OCI-LY3 (cell line): ENCODE measurements around the gene BTBD9.
A peak's percentile ranks its signal among the peaks of the same experiment; 100 is the strongest.

ENCODE experiments used
- H2AFZ ChIP-seq: fragments of 200-600, 300-600 bp; shearing (Covaris generic); 2 replicates; pipeline ENCODE4 v1.6.0; 2014; ENCODE audit warnings: antibody characterized with exemption, low read depth, low read length
- H3K27ac ChIP-seq: fragments of 200-600, 300-600 bp; sonication (generic); 2 replicates; pipeline ENCODE4 v1.5.1; 2014; ENCODE audit warnings: mild to moderate bottlenecking, low read length, moderate library complexity, mixed read lengths
- H3K27me3 ChIP-seq: fragments of 200-600, 300-600 bp; sonication (generic); 2 replicates; pipeline ENCODE4 v1.6.1; 2014; ENCODE audit warnings: low read depth, low read length, mixed read lengths
- H3K36me3 ChIP-seq: fragments of 200-600, 300-600 bp; sonication (generic); replicated peaks from 2 replicates; pipeline ENCODE3; 2014; ENCODE audit warnings: low read depth, low read length, mixed read lengths
- H3K4me1 ChIP-seq: fragments of 300-600, 200-600 bp; sonication (generic); 2 replicates; pipeline ENCODE4 v1.6.1; 2014; ENCODE audit warnings: low read length, mixed read lengths
- H3K4me2 ChIP-seq: fragments of 200-600, 300-600 bp; sonication (generic); 2 replicates; pipeline ENCODE4 v1.6.1; 2014; ENCODE audit warnings: low read length, mixed read lengths
- H3K4me3 ChIP-seq: fragments of 300-600, 200-600 bp; sonication (generic); 2 replicates; pipeline ENCODE4 v1.5.1; 2014; ENCODE audit warnings: antibody characterized with exemption, mild to moderate bottlenecking, low read length, moderate library complexity
- H3K79me2 ChIP-seq: fragments of 300-600, 200-600 bp; shearing (Covaris generic); 2 replicates; pipeline ENCODE4 v1.6.1; 2014; ENCODE audit warnings: mild to moderate bottlenecking, low read length, mixed read lengths
- H3K9ac ChIP-seq: fragments of 300-600, 200-600 bp; shearing (Covaris generic); 2 replicates; pipeline ENCODE4 v1.6.0; 2014; ENCODE audit warnings: mild to moderate bottlenecking, low read length, moderate library complexity
- H3K9me3 ChIP-seq: fragments of 200-600, 300-600 bp; shearing (Covaris generic); 2 replicates; pipeline ENCODE4 v1.6.1; 2014; ENCODE audit warnings: low read length, mixed read lengths; ENCODE audit not compliant: insufficient read depth
- H4K20me1 ChIP-seq: fragments of 200-600, 300-600 bp; sonication (generic); 2 replicates; pipeline ENCODE4 v1.6.1; 2016; ENCODE audit warnings: low read length, mixed read lengths; ENCODE audit not compliant: insufficient read depth
- EZH2phosphoT487 ChIP-seq: fragments of 200-600 bp; shearing (Covaris generic); IDR thresholded peaks from 2 replicates; pipeline ENCODE4 v1.6.1; 2018; ENCODE audit warnings: antibody characterized with exemption, mixed run types, low read depth
- TF ChIP-seq, protein P1 (sequence below): fragments of 200-600, 300-600 bp; sonication (generic); IDR thresholded peaks from 2 replicates; pipeline ENCODE4 v1.5.1; 2014; ENCODE audit warnings: antibody characterized with exemption, low read length, low read depth

Gene BTBD9

DNA sequence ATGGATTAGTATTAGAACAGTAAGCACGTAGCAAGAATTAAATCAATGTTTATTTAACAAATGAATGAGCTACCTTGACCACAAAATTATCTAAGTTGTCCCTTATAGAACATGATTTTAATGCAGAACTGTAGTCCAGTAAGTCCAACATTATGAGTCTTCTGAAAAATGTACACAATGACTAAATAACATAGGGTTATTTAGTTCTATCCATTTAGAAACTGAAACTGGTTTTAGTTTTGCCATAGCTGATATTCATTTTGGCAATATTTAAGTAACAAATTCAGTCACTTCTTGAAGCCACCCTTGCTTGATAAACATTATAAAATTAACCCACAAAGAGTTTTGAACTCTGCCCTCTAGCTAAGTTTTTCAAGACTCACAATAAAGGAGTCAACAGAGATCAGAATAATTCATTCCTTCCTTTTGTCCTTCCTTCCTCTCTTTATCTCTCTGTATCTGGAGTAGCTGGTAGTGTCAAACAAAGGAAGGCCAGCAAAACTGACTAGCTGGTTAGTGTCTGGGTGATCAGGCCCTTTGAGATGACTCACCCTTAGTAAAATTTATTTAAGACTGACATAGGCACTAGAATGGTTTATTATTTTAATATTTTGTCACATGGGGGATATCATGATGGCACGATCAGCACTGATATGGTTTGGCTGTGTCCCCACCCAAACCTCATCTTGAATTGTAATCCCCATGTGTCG, 115.1 kb downstream of the BTBD9 start:
- TF ChIP-seq, protein P1, sequence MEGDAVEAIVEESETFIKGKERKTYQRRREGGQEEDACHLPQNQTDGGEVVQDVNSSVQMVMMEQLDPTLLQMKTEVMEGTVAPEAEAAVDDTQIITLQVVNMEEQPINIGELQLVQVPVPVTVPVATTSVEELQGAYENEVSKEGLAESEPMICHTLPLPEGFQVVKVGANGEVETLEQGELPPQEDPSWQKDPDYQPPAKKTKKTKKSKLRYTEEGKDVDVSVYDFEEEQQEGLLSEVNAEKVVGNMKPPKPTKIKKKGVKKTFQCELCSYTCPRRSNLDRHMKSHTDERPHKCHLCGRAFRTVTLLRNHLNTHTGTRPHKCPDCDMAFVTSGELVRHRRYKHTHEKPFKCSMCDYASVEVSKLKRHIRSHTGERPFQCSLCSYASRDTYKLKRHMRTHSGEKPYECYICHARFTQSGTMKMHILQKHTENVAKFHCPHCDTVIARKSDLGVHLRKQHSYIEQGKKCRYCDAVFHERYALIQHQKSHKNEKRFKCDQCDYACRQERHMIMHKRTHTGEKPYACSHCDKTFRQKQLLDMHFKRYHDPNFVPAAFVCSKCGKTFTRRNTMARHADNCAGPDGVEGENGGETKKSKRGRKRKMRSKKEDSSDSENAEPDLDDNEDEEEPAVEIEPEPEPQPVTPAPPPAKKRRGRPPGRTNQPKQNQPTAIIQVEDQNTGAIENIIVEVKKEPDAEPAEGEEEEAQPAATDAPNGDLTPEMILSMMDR: no peak
- TF ChIP-seq EZH2phosphoT487: no peak
- Histone ChIP-seq H3K36me3 (no peaks in the 10 kb centered on the region), H4K20me1 (no peaks in the 10 kb centered on the region), H3K4me1 (peaks cover 5% of the 10 kb centered on the region; the same call in 1 of the 2 replicates), H3K9me3 (no peaks in the 10 kb centered on the region), H3K4me2 (no peak overlapping the region), H3K27ac (no peak overlapping the region), H3K27me3 (no peaks in the 10 kb centered on the region), H2AFZ (no peak overlapping the region), H3K9ac (no peak overlapping the region), H3K79me2 (no peaks in the 10 kb centered on the region), H3K4me3 (no peak overlapping the region)

DNA sequence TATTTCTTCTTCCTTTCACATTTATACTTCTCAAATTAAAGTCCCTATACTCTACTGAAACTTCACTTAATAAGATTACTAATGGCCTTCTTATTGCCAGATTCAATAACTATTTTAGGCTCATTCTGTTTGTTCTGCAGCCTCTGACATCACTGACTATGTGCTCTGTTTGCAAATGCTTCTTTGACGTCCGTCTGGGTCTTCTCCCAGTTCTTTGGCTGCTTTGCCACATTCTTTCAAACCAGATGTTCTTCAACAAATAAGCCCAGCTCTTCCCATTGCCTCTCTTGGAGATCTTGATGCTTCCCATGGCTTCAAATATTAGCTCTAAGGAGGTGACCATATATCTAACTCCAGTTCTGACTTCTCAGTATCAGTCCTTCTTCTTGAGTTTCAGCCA, 117.4 kb downstream of the BTBD9 start:
- no peaks in the 10 kb centered on the region for H3K9me3 ChIP-seq
- no peaks in the 10 kb centered on the region for H3K27me3 ChIP-seq
- H3K79me2 ChIP-seq: no peaks in the 10 kb centered on the region
- no peak overlapping the region for H3K9ac ChIP-seq
- H3K4me1 ChIP-seq: peaks cover 20% of the 10 kb centered on the region
- H3K36me3 ChIP-seq: no peaks in the 10 kb centered on the region
- no peak for TF ChIP-seq EZH2phosphoT487
- TF ChIP-seq, protein P1: no peak
- no peak overlapping the region for H2AFZ ChIP-seq
- no peak overlapping the region for H3K27ac ChIP-seq
- H4K20me1 ChIP-seq: no peaks in the 10 kb centered on the region
- H3K4me2 ChIP-seq: no peak overlapping the region
- no peak overlapping the region for H3K4me3 ChIP-seq

DNA sequence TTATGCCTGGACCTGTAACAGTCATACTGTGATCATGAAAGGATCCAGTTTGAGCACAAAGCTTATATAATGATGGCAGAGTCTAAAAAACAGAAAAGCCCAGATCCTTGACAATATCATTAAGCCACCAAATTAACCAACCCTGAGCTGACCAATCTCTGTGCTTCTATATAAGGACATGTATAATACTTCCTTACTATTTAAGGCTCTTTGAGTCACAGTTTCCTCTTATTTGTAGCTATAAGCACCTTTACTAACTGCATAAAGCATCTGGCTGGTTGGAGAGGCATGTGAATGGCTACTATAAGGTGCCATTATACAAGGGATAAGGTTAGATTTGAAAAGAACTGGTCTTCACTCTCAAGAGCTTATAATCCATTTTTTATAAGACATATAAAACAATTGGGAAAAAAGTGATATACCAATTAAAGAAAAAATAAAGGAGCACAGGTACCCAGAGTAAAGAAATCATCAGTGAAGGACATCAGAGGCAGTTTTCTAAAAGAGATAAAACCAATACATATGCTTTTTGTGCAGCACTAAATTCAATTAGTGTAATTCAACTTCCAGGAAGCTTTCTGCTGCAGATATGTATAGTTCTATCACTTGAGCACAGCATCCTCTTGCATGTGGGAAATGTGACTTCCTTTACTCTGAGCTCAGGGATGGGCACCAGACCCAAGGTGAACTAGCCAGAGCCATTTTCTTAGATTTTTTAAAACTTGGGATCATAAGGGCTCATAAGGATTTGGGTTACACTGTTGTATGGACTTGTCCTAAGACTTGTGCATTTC, 121.0 kb downstream of the BTBD9 start:
- no peaks in the 10 kb centered on the region for H3K9me3 ChIP-seq
- H3K4me1 ChIP-seq: peaks cover 15% of the 10 kb centered on the region
- no peak overlapping the region for H3K4me3 ChIP-seq
- H3K27me3 ChIP-seq: no peaks in the 10 kb centered on the region
- H3K9ac ChIP-seq: no peak overlapping the region
- peak overlapping the region; percentile 33 for H3K4me2 ChIP-seq
- TF ChIP-seq EZH2phosphoT487: no peak
- TF ChIP-seq, protein P1: no peak
- no peak overlapping the region for H2AFZ ChIP-seq
- H3K27ac ChIP-seq: no peak overlapping the region
- no peaks in the 10 kb centered on the region for H3K79me2 ChIP-seq
- no peaks in the 10 kb centered on the region for H4K20me1 ChIP-seq
- no peaks in the 10 kb centered on the region for H3K36me3 ChIP-seq

DNA sequence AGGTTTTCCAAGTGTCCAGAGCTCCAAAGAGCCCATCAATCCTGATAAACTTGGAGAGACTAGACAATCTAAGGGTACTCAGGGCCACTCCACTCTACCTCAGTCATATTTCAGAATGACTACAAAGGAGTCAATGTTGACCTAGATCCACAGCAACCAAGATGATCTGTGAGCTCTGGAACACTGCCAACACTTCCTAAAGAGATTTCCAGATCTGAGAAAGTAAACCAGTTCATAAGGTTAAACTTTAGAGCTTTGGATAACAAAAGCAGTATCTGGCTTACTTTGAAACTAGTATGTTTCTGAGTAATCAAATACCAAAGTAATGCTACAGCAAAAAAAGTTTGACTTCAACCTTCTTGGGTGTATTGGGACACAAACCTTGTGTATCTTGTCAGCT, 122.7 kb downstream of the BTBD9 start:
- Histone ChIP-seq H3K4me3 (no peak overlapping the region), H4K20me1 (no peaks in the 10 kb centered on the region), H3K9me3 (no peaks in the 10 kb centered on the region), H3K79me2 (no peaks in the 10 kb centered on the region), H3K4me2 (no peak overlapping the region), H3K9ac (no peak overlapping the region), H2AFZ (no peak overlapping the region), H3K36me3 (no peaks in the 10 kb centered on the region), H3K27me3 (no peaks in the 10 kb centered on the region), H3K27ac (no peak overlapping the region), H3K4me1 (peaks cover 15% of the 10 kb centered on the region)
- no peak for TF ChIP-seq EZH2phosphoT487
- TF ChIP-seq, protein P1: no peak
